Breast epithelium (tissue), 3 donors: Measurements from ENCODE around the gene COL28A1.

Experiments
- CTCF ChIP-seq, 3 donors: fragments of 450-650 bp; IDR thresholded peaks; one replicate each; pipeline ENCODE4 v1.5.1; 2016 to 2017; ENCODE audit warnings: antibody characterized with exemption in 3 of 3, mild to moderate bottlenecking in 3 of 3, moderate library complexity in 3 of 3
- POLR2AphosphoS5 ChIP-seq, 3 donors: sonication (generic); formaldehyde crosslinking; IDR thresholded peaks; one replicate each; pipeline ENCODE4 v1.6.1; 2017; ENCODE audit warnings: antibody characterized with exemption in 3 of 3

- no peak for TF ChIP-seq CTCF (IDR thresholded peaks at IDR 0.05)
- TF ChIP-seq POLR2AphosphoS5 (IDR thresholded peaks at IDR 0.05) = no peak
Observed at GRCh38 chr7:7446616-7447015, 89.1 kb downstream of the COL28A1 start.
